Cardiac muscle cell (in vitro differentiated cells and primary cell): ENCODE data around the gene GATA5. TPM values are rescaled to one million over a fixed set of nuclear protein-coding genes. Genes with fewer than 3 reads are reported as not detected.

Source experiments
- DNase-seq, 2 donors: peaks; one replicate each; pipeline versions ENCODE4 v3.0.0 to v3.0.0-alpha.2; 2010 to 2017; ENCODE audit warnings: low read depth in 1 of 2, low spot score in 1 of 2
- H3K27ac ChIP-seq: fragments of 200-600 bp; sonication (generic); 2 replicates; pipeline ENCODE4 v1.5.1; 2016
- H3K27me3 ChIP-seq: fragments of 200-600 bp; sonication (generic); 2 replicates; pipeline ENCODE4 v1.6.0; 2016; ENCODE audit warnings: control low read depth
- H3K36me3 ChIP-seq: fragments of 200-600 bp; sonication (generic); 2 replicates; pipeline ENCODE4 v1.5.1; 2016; ENCODE audit warnings: control low read depth
- H3K4me1 ChIP-seq: fragments of 200-600 bp; sonication (generic); 2 replicates; pipeline ENCODE4 v1.8.1; 2017; ENCODE audit warnings: low read depth, mild to moderate bottlenecking, mixed run types
- H3K4me3 ChIP-seq: fragments of 200-600 bp; sonication (generic); 2 replicates; pipeline ENCODE4 v1.5.1; 2016; ENCODE audit warnings: mild to moderate bottlenecking
- H3K9me3 ChIP-seq: fragments of 200-600 bp; sonication (generic); 2 replicates; pipeline ENCODE4 v1.5.1; 2017; ENCODE audit warnings: low read depth, mild to moderate bottlenecking, control low read depth
- CTCF ChIP-seq: IDR thresholded peaks from 2 replicates; pipeline ENCODE4 v1.5.1; 2012; ENCODE audit warnings: low read depth, mild to moderate bottlenecking, low read length
- polyA plus RNA-seq: library from polyadenylated mRNA; unstranded; fragments of >200 nt; fragmentation: Nextera tagmentation; extraction: Ambion mirVana; gene quantifications from 2 replicates; pipeline ENCODE4 v1.2.1, GENCODE V29; 2016
- total RNA-seq: library from RNA; depleted of rRNA; stranded (reverse); fragments of >200 nt; gene quantifications from 2 replicates; pipeline ENCODE4 v1.2.3, GENCODE V29; 2016

The GATA5 gene
- total and polyA plus RNA-seq, 2 experiments from 2014 or later, result 66.8 to 103 TPM

- Histone ChIP-seq H3K27ac (peak overlapping the region; percentile 68), H3K27me3 (no peaks in the 10 kb centered on the region)
Measured at GRCh38 chr20:62463651-62464424, 12.0 kb downstream of the GATA5 start.

DNA sequence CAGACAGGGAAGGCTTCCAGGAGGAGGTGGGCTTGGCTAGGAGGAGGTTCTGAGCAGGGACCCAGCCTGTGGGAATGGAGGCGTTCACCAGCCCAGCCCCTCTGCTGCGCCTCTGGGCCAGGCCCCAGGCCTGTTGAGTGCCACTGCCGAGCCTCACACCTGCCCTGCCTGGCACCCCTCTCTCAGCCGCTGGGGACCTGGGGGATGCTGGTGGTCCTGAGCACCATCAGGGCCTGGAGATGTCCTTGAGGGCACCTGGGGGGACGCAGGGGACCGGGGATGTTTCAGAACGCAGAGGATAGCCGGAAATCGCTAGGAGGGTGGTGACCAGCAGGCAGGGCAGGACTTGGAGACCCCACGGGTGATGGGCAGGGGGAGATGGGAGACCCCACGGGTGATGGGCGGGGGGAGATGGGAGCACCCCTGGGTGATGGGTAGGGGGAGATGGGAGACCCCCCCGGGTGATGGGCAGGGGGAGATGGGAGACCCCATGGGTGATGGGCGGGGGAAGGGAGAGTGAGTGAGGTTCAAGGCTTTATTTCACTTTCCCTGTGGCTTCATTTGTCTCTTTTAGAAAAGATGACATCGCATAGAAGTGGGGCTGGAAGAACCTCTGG, 12.7 kb downstream of the GATA5 start:
- peaks cover 23% of the 10 kb centered on the region for H3K36me3 ChIP-seq
- no peak overlapping the region for H3K4me3 ChIP-seq
- H3K4me1 ChIP-seq, result peaks cover 29% of the 10 kb centered on the region
- no peak for DNase-seq
- TF ChIP-seq CTCF, result no peak
- H3K9me3 ChIP-seq, result no peaks in the 10 kb centered on the region
- no peaks in the 10 kb centered on the region for H3K27me3 ChIP-seq
- H3K27ac ChIP-seq, result peak overlapping the region; percentile 81

More at GRCh38 chr20:62463651-62464424, 12.0 kb downstream of the GATA5 start:
- peaks cover 23% of the 10 kb centered on the region for H3K36me3 ChIP-seq
- no peak overlapping the region for H3K4me3 ChIP-seq
- H3K4me1 ChIP-seq, result peaks cover 22% of the 10 kb centered on the region
- H3K9me3 ChIP-seq, result no peaks in the 10 kb centered on the region
- no peak for TF ChIP-seq CTCF
- no peak for DNase-seq

- H3K36me3 ChIP-seq, result peaks cover 23% of the 10 kb centered on the region
- H3K4me1 ChIP-seq, result peaks cover 31% of the 10 kb centered on the region
- no peaks in the 10 kb centered on the region for H3K9me3 ChIP-seq
- no peak overlapping the region for H3K4me3 ChIP-seq
- H3K27me3 ChIP-seq, result no peaks in the 10 kb centered on the region
- no peak for TF ChIP-seq CTCF
- DNase-seq, result no peak
- H3K27ac ChIP-seq, result peak overlapping the region; percentile 81
Measured at GRCh38 chr20:62461834-62462233, 14.0 kb downstream of the GATA5 start.

DNA sequence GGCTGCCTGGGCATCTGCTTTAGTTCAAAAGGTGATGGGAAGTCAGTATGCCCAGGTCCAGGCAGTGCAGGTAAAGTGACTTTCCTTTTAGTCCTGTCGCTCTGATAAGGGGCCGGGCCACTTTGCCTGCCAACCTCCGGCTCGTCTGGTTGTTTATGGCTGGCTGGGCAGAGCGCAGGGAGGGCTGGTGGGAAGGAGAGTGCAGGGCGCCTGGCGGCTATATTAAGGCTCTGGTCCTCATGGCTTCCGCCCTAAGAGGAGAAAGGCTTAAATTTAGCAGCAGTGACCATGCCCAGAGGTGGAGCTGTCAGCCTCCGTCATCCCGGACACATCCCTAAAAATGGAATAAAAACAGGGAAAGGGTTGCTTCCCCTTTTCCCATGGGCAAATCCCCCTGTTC, 14.6 kb downstream of the GATA5 start:
- H3K4me3 ChIP-seq, result no peak overlapping the region
- H3K27ac ChIP-seq, result peak overlapping the region; percentile 81
- peak in 1 of 2 donors; percentile 68 for DNase-seq
- no peaks in the 10 kb centered on the region for H3K27me3 ChIP-seq
- peaks cover 21% of the 10 kb centered on the region for H3K36me3 ChIP-seq
- H3K4me1 ChIP-seq, result peaks cover 32% of the 10 kb centered on the region
- H3K9me3 ChIP-seq, result no peaks in the 10 kb centered on the region
- no peak for TF ChIP-seq CTCF

GRCh38 chr20:62460678-62461077, 15.1 kb downstream of the GATA5 start:
- no peak overlapping the region for H3K4me3 ChIP-seq
- no peaks in the 10 kb centered on the region for H3K9me3 ChIP-seq
- H3K27ac ChIP-seq, result peak overlapping the region; percentile 81
- no peak for DNase-seq
- H3K36me3 ChIP-seq, result peaks cover 17% of the 10 kb centered on the region
- H3K4me1 ChIP-seq, result peaks cover 37% of the 10 kb centered on the region
- TF ChIP-seq CTCF, result no peak
- H3K27me3 ChIP-seq, result no peaks in the 10 kb centered on the region
